ENCODE measurements around the gene SHISAL2A.

SHISAL2A gene

DNA sequence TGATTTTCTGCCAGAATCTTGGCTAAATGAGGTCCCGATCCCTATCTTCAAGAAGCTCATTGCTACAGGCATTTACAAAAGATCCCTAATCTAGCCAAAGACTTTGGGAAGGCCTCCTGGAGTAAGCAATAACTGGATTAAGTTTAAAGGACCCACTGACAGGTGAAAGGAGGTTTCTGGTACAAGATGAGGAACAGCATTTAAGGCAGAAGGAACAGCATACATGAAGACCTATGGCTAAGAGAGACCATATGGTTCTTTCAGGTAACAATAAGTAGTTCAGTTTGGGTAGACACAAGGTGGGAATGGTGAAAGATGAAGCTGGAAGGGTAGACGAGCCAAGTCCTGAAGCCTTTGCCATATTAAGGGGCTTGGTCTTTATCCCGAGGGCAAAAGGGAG is 27.8 kb downstream of the SHISAL2A start:
- no peak for ATAC-seq
- Mint-ChIP-seq H3K4me1 (peaks cover 57% of the 10 kb centered on the region), H3K27ac (peak overlapping the region; percentile 86)

DNA sequence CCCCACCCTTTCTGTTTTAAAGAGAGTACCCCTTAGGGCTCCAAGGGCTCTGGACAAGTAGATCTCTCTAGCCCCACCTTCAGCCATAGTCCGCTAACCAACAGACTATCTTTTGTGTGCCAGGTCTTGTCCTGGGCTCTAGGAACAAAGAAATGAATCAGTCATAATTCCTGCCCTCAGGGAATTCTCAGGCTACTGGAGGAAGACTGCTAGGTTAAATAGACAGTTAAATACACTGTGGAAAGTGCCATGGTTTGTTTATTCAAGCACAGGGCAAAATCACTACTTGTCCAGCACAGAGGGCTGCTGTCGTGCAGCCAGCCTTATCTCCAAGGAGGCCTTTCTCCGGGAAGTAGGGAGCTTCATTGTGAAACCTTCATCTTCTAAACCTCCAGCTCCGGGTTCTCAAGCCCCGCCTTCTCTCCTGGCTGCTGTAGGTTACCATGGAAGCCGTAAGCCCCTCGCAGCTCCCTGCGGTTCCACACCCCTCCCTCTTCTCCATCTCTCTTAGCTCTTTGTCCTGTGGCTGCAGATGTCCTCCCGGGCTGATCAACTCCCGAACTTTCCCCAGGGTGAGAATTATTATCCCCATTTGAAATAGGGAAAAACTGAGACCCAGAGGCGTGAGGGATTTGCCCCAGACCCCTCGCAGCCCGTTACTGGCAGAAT is 29.8 kb downstream of the SHISAL2A start:
- peaks cover 47% of the 10 kb centered on the region for H3K4me1 Mint-ChIP-seq
- H3K9me3 Mint-ChIP-seq, result no peaks in the 10 kb centered on the region
- peaks cover 24% of the 10 kb centered on the region for H3K36me3 Mint-ChIP-seq
- ATAC-seq, result no peak
- no peak overlapping the region for H3K27ac Mint-ChIP-seq
- H3K27me3 Mint-ChIP-seq, result no peaks in the 10 kb centered on the region
- H3K4me3 Mint-ChIP-seq, result no peak overlapping the region

More for the DNA sequence above, 27.8 kb downstream of the SHISAL2A start:
- Mint-ChIP-seq H3K27me3 (no peaks in the 10 kb centered on the region), H3K4me3 (no peak overlapping the region), H3K36me3 (peaks cover 36% of the 10 kb centered on the region), H3K9me3 (no peaks in the 10 kb centered on the region)

DNA sequence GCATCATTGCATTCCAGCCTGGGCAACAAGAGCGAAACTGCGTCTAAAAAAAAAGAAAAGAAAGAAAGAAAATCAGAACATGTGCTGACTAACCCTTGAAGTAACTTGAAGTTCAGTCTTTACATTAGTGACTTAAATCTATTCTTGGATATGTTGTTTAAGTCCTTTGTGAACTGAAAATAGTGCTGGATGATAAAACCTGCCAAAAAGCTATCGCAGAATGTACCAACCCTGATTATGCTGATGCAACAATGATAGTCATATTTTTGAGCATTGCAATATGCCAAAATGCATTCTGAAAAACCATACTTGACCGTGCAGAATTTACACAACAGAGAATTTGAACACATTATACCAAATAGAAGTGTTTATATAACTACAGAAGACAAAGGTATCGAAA is 30.7 kb downstream of the SHISAL2A start:
- Mint-ChIP-seq H3K4me3 (no peak overlapping the region), H3K27ac (no peak overlapping the region), H3K4me1 (peaks cover 40% of the 10 kb centered on the region), H3K9me3 (no peaks in the 10 kb centered on the region), H3K27me3 (no peaks in the 10 kb centered on the region), H3K36me3 (peaks cover 30% of the 10 kb centered on the region)
- ATAC-seq, result no peak

GRCh38 chr1:52665006-52665941 is 32.3 kb downstream of the SHISAL2A start:
- H3K4me3 Mint-ChIP-seq, result no peak overlapping the region
- H3K4me1 Mint-ChIP-seq, result peaks cover 33% of the 10 kb centered on the region
- H3K27me3 Mint-ChIP-seq, result no peaks in the 10 kb centered on the region
- H3K27ac Mint-ChIP-seq, result peak overlapping the region; percentile 66
- H3K9me3 Mint-ChIP-seq, result no peaks in the 10 kb centered on the region
- no peak for ATAC-seq
- peaks cover 40% of the 10 kb centered on the region for H3K36me3 Mint-ChIP-seq

- H3K27ac Mint-ChIP-seq, result no peak overlapping the region
- ATAC-seq, result no peak
- no peaks in the 10 kb centered on the region for H3K27me3 Mint-ChIP-seq
- H3K36me3 Mint-ChIP-seq, result peaks cover 36% of the 10 kb centered on the region
- H3K4me1 Mint-ChIP-seq, result peaks cover 24% of the 10 kb centered on the region
- H3K9me3 Mint-ChIP-seq, result no peaks in the 10 kb centered on the region
- no peak overlapping the region for H3K4me3 Mint-ChIP-seq
Observed at GRCh38 chr1:52667290-52667689, 34.3 kb downstream of the SHISAL2A start.

- Mint-ChIP-seq H3K4me1 (peaks cover 24% of the 10 kb centered on the region), H3K4me3 (no peak overlapping the region), H3K27me3 (no peaks in the 10 kb centered on the region), H3K9me3 (no peaks in the 10 kb centered on the region), H3K36me3 (peaks cover 35% of the 10 kb centered on the region), H3K27ac (no peak overlapping the region)
- ATAC-seq, result no peak
Observed at GRCh38 chr1:52667984-52668383, 35.0 kb downstream of the SHISAL2A start.

- no peak overlapping the region for H3K27ac Mint-ChIP-seq
- H3K9me3 Mint-ChIP-seq, result no peaks in the 10 kb centered on the region
- H3K4me1 Mint-ChIP-seq, result peaks cover 24% of the 10 kb centered on the region
- no peak overlapping the region for H3K4me3 Mint-ChIP-seq
- H3K36me3 Mint-ChIP-seq, result peaks cover 29% of the 10 kb centered on the region
- ATAC-seq, result no peak
- H3K27me3 Mint-ChIP-seq, result no peaks in the 10 kb centered on the region
Observed at GRCh38 chr1:52668711-52669110, 35.7 kb downstream of the SHISAL2A start.

GRCh38 chr1:52669696-52670095 is 36.7 kb downstream of the SHISAL2A start:
- peaks cover 31% of the 10 kb centered on the region for H3K36me3 Mint-ChIP-seq
- H3K27me3 Mint-ChIP-seq, result no peaks in the 10 kb centered on the region
- H3K4me1 Mint-ChIP-seq, result peaks cover 27% of the 10 kb centered on the region
- peak overlapping the region; percentile 61 for H3K27ac Mint-ChIP-seq
- no peak for ATAC-seq
- no peak overlapping the region for H3K4me3 Mint-ChIP-seq
- no peaks in the 10 kb centered on the region for H3K9me3 Mint-ChIP-seq

DNA sequence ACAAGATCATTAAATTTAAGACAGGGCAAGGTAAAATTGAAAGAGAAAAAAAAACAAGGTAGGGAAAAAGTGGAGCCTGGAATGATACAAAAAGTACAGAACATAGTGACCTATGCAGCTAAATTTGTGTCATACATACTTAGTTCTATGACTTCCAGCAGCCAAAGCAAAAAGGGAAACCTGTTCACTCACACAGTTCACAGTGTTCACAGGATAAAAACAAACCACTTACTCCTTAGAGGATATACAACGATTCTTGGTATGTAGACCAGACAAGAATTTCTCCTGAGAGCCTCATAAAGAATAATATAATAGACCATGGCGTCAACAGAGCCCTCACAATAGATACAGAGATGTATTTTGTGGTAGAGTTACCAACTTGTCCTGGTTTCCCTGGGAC is 37.6 kb downstream of the SHISAL2A start:
- H3K27ac Mint-ChIP-seq, result peak overlapping the region; percentile 61
- ATAC-seq, result no peak
- peaks cover 40% of the 10 kb centered on the region for H3K36me3 Mint-ChIP-seq
- H3K4me3 Mint-ChIP-seq, result no peak overlapping the region
- H3K4me1 Mint-ChIP-seq, result peaks cover 23% of the 10 kb centered on the region
- no peaks in the 10 kb centered on the region for H3K27me3 Mint-ChIP-seq
- H3K9me3 Mint-ChIP-seq, result no peaks in the 10 kb centered on the region

DNA sequence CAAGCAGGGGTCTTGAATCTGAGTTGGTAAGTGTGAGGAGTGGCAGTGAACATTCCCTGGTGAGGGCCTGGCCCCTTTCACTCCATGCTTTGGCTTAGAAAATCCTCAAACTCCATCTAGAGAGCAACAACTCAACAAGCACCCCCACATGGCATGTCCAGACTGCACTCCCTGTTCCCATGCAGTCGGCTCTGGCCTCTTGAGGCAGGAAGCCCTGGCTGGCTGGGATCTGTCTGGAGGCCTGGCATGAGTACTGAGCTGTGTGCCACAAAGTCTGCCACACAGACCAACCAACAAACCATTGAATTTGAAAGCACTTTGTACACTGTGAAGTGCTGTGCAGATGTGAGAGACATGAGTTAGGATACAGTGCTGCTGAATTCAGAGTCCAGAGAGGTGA is 40.0 kb downstream of the SHISAL2A start:
- Mint-ChIP-seq H3K27ac (no peak overlapping the region), H3K4me3 (no peak overlapping the region), H3K36me3 (peaks cover 46% of the 10 kb centered on the region), H3K27me3 (no peaks in the 10 kb centered on the region), H3K9me3 (no peaks in the 10 kb centered on the region), H3K4me1 (peaks cover 17% of the 10 kb centered on the region)
- ATAC-seq, result no peak

DNA sequence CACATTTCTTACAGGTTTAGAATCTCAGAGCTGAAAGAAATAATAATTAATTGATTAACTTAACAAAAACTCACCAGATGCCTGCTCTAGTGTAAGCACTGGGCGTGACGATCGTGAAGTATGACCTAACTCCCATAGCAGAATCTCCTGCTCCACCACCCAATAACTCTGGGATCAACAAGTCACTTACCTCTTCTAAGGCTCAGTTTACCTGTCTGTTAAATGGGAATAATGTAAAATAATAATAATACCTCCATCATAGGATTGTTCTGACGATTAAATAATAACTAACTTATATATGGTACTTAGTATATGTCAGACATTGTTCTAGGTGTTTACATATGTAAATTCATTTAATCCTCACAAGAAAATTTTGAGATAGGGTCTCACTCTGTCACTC is 40.5 kb downstream of the SHISAL2A start:
- peaks cover 43% of the 10 kb centered on the region for H3K36me3 Mint-ChIP-seq
- no peak overlapping the region for H3K4me3 Mint-ChIP-seq
- H3K27ac Mint-ChIP-seq, result no peak overlapping the region
- no peaks in the 10 kb centered on the region for H3K27me3 Mint-ChIP-seq
- no peaks in the 10 kb centered on the region for H3K9me3 Mint-ChIP-seq
- no peak for ATAC-seq
- peaks cover 20% of the 10 kb centered on the region for H3K4me1 Mint-ChIP-seq

- Mint-ChIP-seq H3K4me3 (no peak overlapping the region), H3K36me3 (peaks cover 36% of the 10 kb centered on the region), H3K4me1 (peaks cover 29% of the 10 kb centered on the region), H3K27me3 (no peaks in the 10 kb centered on the region), H3K9me3 (no peaks in the 10 kb centered on the region), H3K27ac (peak overlapping the region; percentile 51)
- no peak for ATAC-seq
Observed at GRCh38 chr1:52674497-52675384, 41.8 kb downstream of the SHISAL2A start.

DNA sequence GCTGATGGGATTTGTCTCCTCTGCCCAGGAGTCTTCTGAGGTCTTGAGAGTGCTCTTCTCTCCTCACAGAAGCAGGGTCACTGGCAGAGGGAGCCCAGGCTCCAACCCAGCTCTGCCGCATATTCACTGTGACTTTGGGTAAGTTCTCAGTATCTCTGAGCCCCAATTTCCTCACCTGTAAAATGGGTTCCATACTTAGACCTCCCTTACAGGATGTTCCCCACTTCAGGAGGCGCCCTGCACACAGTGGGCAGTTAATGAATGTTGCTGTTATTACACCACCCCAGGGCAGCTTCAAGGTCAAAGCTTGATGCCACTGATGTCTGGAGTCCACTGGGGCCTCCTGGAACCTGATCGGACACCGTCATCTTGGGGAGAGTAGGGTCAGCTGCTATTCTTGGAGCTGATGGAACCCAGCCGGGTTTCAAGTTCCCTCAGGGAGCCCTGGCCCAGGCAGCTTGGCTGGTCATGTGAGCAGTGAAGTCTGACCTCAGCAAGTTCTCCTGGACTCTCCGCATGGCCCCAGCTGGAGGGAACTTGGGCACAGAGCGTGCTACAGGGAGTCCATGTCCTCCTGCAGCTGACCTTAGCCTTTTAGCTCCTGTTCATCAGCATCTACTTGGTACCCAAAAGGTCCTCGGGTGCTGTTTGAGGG is 43.4 kb downstream of the SHISAL2A start:
- Mint-ChIP-seq H3K36me3 (peaks cover 31% of the 10 kb centered on the region), H3K27ac (no peak overlapping the region), H3K27me3 (no peaks in the 10 kb centered on the region), H3K4me3 (no peak overlapping the region), H3K4me1 (peaks cover 28% of the 10 kb centered on the region), H3K9me3 (no peaks in the 10 kb centered on the region)
- ATAC-seq, result no peak

DNA sequence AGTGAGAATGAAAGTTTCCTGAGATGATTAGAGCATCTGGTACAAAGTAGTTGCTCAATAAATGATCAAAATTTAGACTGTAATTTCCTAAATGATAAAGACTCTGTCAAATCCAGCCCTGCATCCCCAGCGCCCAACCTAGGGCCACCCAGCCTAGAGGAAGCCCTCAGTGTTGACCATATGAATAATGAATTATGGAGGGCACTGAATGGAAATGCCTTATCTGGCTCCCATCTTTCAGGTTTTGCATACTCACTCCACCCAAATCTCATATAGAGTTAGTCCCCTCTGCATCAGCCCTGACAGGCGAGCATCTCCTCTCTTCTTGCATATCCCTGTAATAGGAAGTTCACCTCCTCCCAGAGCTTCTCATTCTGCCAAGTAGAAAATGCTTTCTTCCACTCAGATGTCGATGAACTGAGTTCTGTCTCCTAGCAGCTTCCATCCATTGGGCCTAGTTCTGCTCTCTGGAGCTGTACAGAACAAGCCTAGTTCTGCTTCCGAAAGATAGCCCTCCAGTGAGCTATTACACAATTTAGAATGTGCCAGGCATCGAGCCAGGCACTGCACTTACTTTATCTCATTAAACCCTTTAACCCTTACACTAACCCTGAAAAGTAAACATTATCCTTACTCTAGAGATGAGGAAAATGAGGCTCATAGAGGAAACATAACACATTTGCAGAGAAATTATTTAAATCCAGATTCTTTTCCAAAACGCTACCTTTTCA is 44.3 kb downstream of the SHISAL2A start:
- Mint-ChIP-seq H3K4me1 (peaks cover 28% of the 10 kb centered on the region), H3K4me3 (no peak overlapping the region), H3K9me3 (no peaks in the 10 kb centered on the region), H3K36me3 (peaks cover 31% of the 10 kb centered on the region), H3K27ac (peak overlapping the region; percentile 15), H3K27me3 (no peaks in the 10 kb centered on the region)
- ATAC-seq, result no peak
